Activated CD8-positive, alpha-beta memory T cell treated with anti-CD3 and anti-CD28 coated beads, Interleukin-2, amount 50 U/mL, for 48 hours (primary cell): ENCODE data around the gene DEPP1.

ENCODE experiments used
- DNase-seq: peaks from one replicate; pipeline ENCODE4 v3.0.0-alpha.2; 2020

The DEPP1 gene

GRCh38 chr10:44950326-44951225 is 28.0 kb downstream of the DEPP1 start:
- DNase-seq, result no peak

- DNase-seq, result no peak
Observed at GRCh38 chr10:44949915-44950314, 28.7 kb downstream of the DEPP1 start.

GRCh38 chr10:44949127-44949802 is 29.3 kb downstream of the DEPP1 start:
- no peak for DNase-seq

DNA sequence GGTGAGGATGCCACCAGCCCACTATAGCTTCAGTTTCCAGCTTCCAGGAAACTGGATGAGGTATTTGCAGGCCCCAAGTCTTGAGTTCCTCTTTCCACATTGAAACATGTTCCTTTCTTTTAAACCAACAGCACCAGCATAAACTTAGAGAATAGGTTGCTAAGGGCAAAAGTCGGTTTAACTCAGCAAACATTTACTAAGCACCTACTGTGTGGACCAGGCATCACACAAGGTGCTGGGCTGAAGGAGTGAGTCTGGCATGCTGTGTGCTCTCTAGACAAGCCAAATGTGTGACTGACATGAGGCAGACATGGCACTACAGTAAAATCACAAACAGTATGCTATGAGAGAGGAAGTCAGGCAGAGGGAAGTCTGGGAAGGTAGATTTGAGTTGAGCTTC is 30.0 kb downstream of the DEPP1 start:
- DNase-seq, result no peak

DNA sequence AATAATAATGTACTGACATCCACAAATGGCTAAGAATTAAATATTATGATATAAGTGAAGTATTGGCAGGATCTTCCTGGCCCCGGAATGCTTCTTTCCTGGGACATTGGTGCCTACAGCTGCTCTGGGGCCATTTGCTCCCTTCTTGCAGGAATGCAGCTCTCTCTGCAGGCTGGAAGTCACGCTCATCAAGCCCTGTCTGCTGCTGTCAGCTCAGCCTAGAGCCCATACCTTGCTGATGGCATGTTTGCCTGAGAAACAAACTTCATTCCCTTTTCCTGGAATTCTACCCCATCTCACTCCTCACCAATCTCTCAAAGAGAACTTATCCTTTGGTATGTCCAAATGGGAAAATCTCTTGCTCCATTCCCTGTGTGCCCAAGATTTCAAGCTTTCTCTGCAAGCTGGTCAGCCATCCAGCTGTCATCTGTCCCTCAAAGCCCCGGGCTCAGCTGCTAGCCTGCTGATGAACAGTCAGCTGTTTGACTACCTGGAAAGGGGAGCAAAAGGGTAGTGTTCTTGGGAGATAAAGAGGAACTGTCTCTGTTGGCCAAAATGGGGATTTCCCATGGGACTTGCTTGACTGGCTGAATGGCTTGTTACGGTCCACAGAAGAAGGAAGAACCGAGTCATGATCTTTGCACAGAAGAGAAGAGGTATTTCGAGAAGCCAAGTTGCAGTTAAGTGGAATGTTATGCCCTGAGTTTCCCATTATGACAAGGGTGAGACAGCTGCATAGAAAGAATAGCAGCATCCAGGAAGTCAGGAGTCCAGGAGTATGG is 31.0 kb downstream of the DEPP1 start:
- DNase-seq, result no peak

DNA sequence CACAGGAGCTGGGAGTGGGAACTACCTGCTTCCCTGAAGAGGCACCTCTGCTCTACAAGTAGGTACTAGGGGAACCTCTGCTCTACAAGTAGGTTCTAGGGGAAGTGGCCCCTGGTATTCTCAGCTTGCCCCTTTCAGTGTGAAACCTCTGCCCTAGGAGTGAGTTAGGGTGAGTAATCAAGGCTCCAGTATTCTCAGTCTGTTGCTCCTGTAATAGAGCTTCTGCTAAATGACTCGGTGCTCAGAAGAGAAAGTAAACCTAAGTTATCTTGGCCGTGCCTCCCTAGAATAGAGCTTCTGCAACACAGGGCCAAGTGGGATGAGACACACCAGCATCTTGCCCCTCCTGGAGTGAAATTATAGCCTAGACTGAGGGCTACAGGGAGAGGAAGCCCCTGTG is 32.4 kb downstream of the DEPP1 start:
- no peak for DNase-seq

DNA sequence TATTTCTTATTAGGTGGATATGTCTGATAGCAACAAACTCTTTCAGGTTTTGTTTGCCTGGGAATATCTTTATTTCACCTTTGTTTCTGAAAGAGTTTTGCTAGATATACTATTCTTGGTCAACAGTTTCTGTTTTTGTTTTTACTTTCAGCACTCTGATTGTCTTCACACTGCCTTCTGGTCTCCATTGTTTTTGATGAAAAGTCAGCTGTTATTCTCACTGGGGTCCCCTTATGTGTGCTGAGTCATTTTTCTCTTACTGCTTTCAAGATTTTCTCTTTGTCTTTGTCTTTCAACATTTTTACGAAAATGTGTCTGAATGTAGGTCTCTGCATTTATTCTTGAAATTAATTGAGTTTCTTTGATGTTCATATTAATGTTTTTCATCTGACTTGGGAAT is 34.3 kb downstream of the DEPP1 start:
- no peak for DNase-seq

- no peak for DNase-seq
Observed at GRCh38 chr10:44939691-44940401, 38.8 kb downstream of the DEPP1 start.

DNA sequence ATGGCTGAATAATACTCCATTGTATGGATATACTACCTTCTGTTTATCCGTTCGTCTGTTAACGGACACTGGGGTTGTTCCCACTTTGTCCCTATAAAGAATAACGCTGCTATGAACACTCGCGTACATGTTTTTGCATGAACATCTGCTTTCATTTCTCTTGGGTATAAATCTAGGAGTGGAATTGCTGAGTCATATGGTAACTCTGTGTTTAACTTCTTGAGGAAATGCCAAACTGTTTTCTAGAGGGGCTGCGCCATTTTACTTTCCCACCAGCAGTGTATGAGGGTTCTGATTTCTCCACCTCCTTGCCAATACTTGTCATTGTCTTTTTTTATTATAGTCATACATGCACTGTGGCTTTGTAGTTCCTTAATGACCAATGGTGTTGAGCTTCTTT is 39.7 kb downstream of the DEPP1 start:
- DNase-seq, result no peak

GRCh38 chr10:44937196-44938005 is 41.2 kb downstream of the DEPP1 start:
- no peak for DNase-seq

DNA sequence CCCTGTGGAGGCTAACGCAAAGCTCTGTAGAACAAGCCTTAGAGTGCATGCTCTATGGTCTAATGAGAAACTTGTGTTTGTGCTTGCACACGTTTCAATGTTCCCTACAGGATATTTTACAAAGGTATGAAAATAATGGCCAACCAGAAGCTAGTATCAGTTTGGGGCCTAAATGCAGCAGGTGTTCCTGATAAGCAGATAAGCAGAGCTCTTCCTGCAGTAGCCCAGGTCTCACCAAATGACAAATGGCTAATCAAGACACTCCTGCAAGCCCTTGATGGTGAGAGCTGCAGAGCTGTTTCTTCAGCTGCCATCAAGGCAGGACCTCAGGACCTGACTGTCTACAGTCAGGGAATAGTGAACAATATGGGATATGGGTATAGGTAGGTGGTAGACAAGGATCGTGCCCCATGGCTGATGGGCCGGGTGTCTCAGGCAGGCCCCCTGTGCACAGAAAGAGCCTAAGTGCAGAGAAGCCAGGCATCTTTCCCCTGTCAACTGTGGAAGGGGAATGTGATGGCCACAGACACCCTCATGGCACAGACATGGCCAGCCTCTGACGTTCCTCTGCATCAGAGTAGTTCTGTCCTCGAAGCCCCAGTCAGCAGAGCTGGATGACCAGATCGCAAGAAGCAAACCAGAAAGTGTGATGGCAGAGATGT is 42.2 kb downstream of the DEPP1 start:
- no peak for DNase-seq

DNA sequence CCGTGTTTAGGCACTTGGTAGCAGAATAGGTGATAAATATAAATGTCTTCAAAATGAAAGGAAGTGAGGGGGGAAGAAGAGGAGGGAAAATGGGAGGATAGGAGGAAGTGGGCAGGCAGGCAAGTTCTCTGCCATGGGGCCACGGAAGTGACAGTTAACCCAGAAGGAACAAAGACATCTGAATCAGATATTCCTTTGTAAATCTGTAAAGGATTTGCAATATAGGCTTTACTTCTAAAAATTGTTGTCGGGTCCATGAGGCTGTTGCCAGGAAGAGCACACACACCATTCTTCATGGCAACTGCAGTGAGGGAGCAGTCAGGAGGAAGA is 42.7 kb downstream of the DEPP1 start:
- DNase-seq, result no peak

DNA sequence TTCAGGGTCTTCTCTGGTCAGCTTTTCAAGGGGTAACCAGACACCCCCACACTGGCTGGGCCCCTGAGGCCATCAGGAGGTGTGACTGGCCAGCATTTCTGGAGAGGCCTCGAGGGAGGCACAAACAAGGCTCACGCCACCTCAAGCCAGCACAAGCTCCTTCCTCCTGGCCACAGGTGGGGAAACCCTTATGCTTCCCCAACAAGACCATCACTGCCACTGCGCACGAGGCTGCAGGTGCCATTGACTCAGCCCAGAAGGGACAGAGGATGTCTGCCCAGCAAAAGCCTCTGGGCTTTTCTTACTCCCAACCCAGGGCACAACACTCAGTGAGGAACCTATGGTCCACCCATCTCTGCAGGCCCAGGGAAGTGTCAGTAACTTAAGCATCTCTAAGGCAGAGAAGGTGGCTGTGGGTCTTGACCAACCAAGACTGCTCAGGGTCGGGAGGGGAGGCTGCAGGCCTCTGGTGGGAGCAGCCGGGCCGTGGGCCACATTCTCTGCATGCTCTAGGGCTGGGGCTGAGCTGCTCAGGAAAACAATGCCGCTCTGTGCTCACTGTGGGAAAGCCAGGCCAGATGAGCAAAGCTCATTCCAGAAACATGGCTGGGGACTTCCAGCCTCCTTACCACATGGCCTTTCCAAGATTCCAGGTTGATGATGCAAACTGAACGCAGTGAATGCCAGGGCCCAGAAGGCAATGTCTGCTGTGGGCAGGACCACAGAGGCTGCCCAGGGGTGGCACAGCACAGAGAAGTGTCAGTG is 43.2 kb downstream of the DEPP1 start:
- DNase-seq, result no peak

- no peak for DNase-seq
Observed at GRCh38 chr10:44934416-44935200, 44.0 kb downstream of the DEPP1 start.

GRCh38 chr10:44933451-44934321 is 44.9 kb downstream of the DEPP1 start:
- DNase-seq, result no peak

DNA sequence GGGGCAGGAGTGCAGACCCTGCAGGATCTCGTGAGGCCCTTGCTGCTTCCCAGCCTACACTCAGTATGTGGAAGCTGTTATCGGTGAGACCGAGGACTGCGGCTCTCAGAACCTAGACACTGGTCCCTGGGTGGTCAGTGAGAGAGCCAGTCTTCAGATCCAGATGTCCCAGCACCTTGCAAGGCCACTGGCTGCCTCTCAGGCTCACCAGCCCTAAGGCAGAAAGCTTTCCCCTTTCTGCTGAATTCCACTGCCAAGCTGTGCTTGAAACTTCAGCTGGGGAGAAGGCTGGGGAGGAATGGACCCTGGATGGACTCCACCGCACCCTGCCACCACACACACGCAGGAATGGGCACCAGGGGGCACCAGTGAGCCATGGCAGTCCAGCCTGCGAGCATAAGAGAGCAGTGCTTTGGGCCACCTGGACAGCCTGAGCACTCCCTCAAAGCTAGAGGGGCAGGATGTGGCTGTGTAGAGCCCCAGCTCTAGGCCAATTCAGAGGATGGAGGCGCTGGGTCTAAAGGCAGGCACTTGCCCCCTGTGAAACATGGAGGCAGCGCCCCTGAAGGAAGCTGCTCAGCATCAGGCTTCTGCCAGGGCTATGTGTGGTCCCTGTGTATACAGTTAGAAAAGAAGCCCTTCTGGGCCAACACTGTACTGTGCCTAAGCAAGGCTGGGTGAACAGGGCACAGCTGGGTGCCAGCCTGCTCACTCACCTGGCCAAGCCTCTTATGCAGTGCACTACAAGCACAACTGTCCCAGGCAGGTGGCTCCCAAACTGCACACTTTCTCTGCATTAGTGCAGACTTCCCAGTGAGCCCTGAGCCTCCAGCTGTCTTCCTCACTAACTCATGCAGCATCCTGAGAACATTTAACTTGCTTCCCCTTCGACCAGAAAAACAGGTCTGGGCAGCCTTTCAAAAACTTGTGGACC is 45.8 kb downstream of the DEPP1 start:
- peak; percentile 97 for DNase-seq

- DNase-seq, result no peak
Observed at GRCh38 chr10:44931621-44932516, 46.7 kb downstream of the DEPP1 start.
